Activated CD8-positive, alpha-beta memory T cell treated with anti-CD3 and anti-CD28 coated beads, Interleukin-2, amount 10 ng/mL, durations not matched to agents 7 days and 5 days (primary cell): Measurements from ENCODE around the gene SGPP2. TPM values are rescaled to one million over a fixed set of nuclear protein-coding genes. Genes with fewer than 3 reads are reported as not detected.

ENCODE experiments used
- ATAC-seq: fragments of 150-1000 bp; cut with Tn5 transposase; one replicate; pipeline ENCODE4 v1.10.0; 2021; ENCODE audit warnings: moderate library complexity
- CTCF ChIA-PET: fragments of 350-600 bp; sonication (Branson Sonifier 250); formaldehyde crosslinking; loops from one replicate; lab custom pipeline; 2021; ENCODE audit warnings: antibody characterized with exemption; lab: Charles Lee
- DNase-seq: peaks from one replicate; pipeline ENCODE4 v3.0.0-alpha.2; 2020
- H3K27ac Mint-ChIP-seq: one replicate; pipeline ENCODE4 v1.8.0; 2021; ENCODE audit warnings: mild to moderate bottlenecking, mixed read lengths
- H3K27me3 Mint-ChIP-seq: one replicate; pipeline ENCODE4 v1.8.0; 2021; ENCODE audit warnings: mixed read lengths
- H3K36me3 Mint-ChIP-seq: one replicate; pipeline ENCODE4 v1.8.0; 2021; ENCODE audit warnings: mild to moderate bottlenecking, mixed read lengths
- H3K4me1 Mint-ChIP-seq: one replicate; pipeline ENCODE4 v1.8.0; 2021; ENCODE audit warnings: mixed read lengths
- H3K4me3 Mint-ChIP-seq: one replicate; pipeline ENCODE4 v1.8.0; 2021; ENCODE audit warnings: mild to moderate bottlenecking, moderate library complexity, mixed read lengths
- H3K9me3 Mint-ChIP-seq: one replicate; pipeline ENCODE4 v1.8.0; 2022; ENCODE audit warnings: low read depth, mixed read lengths
- total RNA-seq, 2 experiments: library from RNA; stranded (reverse); gene quantifications; one replicate each; pipeline ENCODE4 v1.2.3, GENCODE V29; 2021

The SGPP2 gene
- total RNA-seq, 2 experiments from 2014 or later: 0.44 to 4.0 TPM

DNA sequence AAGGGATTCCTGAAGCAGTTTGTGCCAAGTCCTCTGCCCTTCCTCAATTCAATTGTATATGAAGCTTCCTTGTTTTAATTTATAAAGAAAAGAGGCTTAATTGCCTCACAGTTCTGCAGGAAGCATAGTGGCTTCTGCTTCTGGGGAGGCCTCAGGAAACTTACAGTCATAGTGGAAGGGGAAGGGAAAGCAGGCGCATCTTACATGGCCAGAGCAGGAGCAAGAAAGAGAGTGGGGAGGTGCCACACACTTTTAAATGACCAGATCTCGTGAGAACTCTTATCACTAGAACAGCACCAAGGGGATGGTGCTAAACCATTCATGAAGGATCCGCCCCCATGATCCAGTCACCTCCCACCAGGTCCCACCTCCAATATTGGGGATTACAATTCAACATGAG, 114.2 kb downstream of the SGPP2 start:
- H3K27ac Mint-ChIP-seq: no peak overlapping the region
- CTCF ChIA-PET: no interaction called here
- H3K9me3 Mint-ChIP-seq: no peaks in the 10 kb centered on the region
- ATAC-seq (no peak), DNase-seq (no peak)
- H3K4me1 Mint-ChIP-seq: no peaks in the 10 kb centered on the region
- no peaks in the 10 kb centered on the region for H3K36me3 Mint-ChIP-seq
- H3K27me3 Mint-ChIP-seq: peaks cover 23% of the 10 kb centered on the region
- no peak overlapping the region for H3K4me3 Mint-ChIP-seq

DNA sequence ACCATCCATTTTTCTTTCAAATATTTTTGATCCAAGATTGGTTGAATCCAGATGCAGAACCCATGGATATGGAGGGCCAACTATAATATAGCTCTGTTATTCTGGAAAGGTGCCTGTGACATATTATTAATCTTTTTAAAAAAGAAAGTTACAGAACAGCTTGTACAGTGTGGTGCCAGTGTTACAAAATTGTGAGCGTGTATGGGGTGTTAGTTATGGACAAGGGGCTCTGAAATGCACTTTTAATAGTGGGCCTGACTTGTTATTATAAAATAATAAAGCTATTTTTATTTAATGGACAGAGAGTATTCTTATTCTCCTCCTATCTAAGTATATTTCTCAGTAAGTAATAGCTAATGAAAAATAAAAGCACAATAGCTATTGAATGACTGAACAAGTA, 120.3 kb downstream of the SGPP2 start:
- Mint-ChIP-seq H3K27ac (no peak overlapping the region), H3K9me3 (no peaks in the 10 kb centered on the region), H3K4me3 (no peak overlapping the region), H3K36me3 (no peaks in the 10 kb centered on the region), H3K27me3 (peaks cover 12% of the 10 kb centered on the region), H3K4me1 (no peaks in the 10 kb centered on the region)
- no peak for ATAC-seq
- CTCF ChIA-PET: interaction anchor here (1.1 kb wide), 1 partner anchor 10 kb away, joined by 3 read pairs; no protein-coding TSS in a partner anchor
- no peak for DNase-seq

GRCh38 chr2:222545823-222546795, 121.8 kb downstream of the SGPP2 start:
- CTCF ChIA-PET: no interaction called here
- H3K36me3 Mint-ChIP-seq: no peaks in the 10 kb centered on the region
- DNase-seq (no peak), ATAC-seq (no peak)
- no peak overlapping the region for H3K4me3 Mint-ChIP-seq
- no peaks in the 10 kb centered on the region for H3K9me3 Mint-ChIP-seq
- no peak overlapping the region for H3K27ac Mint-ChIP-seq
- H3K4me1 Mint-ChIP-seq: no peaks in the 10 kb centered on the region
- H3K27me3 Mint-ChIP-seq: peaks cover 17% of the 10 kb centered on the region

GRCh38 chr2:222547083-222547482, 122.7 kb downstream of the SGPP2 start:
- CTCF ChIA-PET: no interaction called here

GRCh38 chr2:222548992-222549391, 124.6 kb downstream of the SGPP2 start:
- no peak overlapping the region for H3K27ac Mint-ChIP-seq
- no peak for ATAC-seq
- no peaks in the 10 kb centered on the region for H3K9me3 Mint-ChIP-seq
- H3K4me1 Mint-ChIP-seq: no peaks in the 10 kb centered on the region
- no peaks in the 10 kb centered on the region for H3K36me3 Mint-ChIP-seq
- no peak overlapping the region for H3K4me3 Mint-ChIP-seq
- no peak for DNase-seq
- peaks cover 26% of the 10 kb centered on the region for H3K27me3 Mint-ChIP-seq
- CTCF ChIA-PET: no interaction called here

More at GRCh38 chr2:222547083-222547482, 122.7 kb downstream of the SGPP2 start:
- no peaks in the 10 kb centered on the region for H3K36me3 Mint-ChIP-seq
- H3K27me3 Mint-ChIP-seq: peaks cover 21% of the 10 kb centered on the region
- no peaks in the 10 kb centered on the region for H3K4me1 Mint-ChIP-seq
- no peak overlapping the region for H3K27ac Mint-ChIP-seq
- no peak for ATAC-seq
- no peak for DNase-seq
- no peak overlapping the region for H3K4me3 Mint-ChIP-seq
- no peaks in the 10 kb centered on the region for H3K9me3 Mint-ChIP-seq

- Mint-ChIP-seq H3K9me3 (no peaks in the 10 kb centered on the region), H3K27me3 (peaks cover 19% of the 10 kb centered on the region), H3K36me3 (no peaks in the 10 kb centered on the region), H3K4me1 (no peaks in the 10 kb centered on the region), H3K4me3 (no peak overlapping the region), H3K27ac (no peak overlapping the region)
- ATAC-seq: no peak
- no peak for DNase-seq
- CTCF ChIA-PET: interaction anchor here (1.0 kb wide), 1 partner anchor 10 kb away, joined by 3 read pairs; no protein-coding TSS in a partner anchor
Measured at GRCh38 chr2:222554517-222554916, 130.2 kb downstream of the SGPP2 start.

GRCh38 chr2:222561151-222561550, 136.8 kb downstream of the SGPP2 start:
- ATAC-seq (no peak), DNase-seq (no peak)
- no peaks in the 10 kb centered on the region for H3K9me3 Mint-ChIP-seq
- H3K4me3 Mint-ChIP-seq: no peak overlapping the region
- H3K36me3 Mint-ChIP-seq: no peaks in the 10 kb centered on the region
- no peaks in the 10 kb centered on the region for H3K27me3 Mint-ChIP-seq
- no peak overlapping the region for H3K27ac Mint-ChIP-seq
- H3K4me1 Mint-ChIP-seq: peaks cover 3% of the 10 kb centered on the region
- CTCF ChIA-PET: interaction anchor here (0.6 to 3.3 kb wide), 2 partner anchors 52 to 243 kb away, joined by 3 to 26 read pairs; no protein-coding TSS in a partner anchor

DNA sequence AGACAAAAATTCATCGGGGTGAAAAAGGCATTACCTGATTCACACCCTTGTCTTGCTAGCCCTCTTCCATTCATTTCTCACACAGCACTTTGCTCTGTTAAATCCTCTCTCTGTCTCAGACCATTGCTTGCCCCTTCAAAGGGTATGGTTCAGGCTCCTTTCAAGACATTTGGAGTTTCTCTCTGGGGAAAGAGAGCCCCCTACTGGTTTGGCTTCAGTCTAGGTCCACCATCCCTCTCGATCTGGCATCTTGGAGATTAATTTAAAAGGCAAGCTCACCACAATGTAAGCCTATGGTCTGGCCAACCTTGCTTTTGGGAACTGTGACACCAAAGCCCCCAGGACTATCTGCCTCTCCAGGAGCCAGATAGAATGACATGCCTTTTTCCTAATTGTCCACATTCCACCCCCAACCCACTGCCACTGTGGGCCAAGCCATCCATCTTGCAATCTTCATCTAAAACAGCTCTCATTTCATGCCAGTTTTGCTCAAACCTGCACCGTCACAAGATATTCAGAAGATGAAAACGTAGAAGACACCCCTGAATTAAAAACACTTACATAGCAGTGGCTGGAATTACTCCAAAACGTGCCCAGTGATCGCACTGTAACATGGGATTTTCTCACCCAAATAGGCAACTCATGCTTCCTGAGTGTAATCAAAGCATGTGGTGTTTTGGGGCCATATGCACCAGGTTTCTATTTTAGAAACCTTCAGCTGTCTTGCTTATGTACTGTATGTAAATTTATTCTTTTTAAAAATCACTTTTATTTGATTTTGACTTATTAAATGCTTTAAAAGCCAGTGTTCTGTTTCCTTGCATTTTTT, 137.7 kb downstream of the SGPP2 start:
- Mint-ChIP-seq H3K36me3 (peaks cover 4% of the 10 kb centered on the region), H3K4me1 (peaks cover 3% of the 10 kb centered on the region), H3K9me3 (no peaks in the 10 kb centered on the region), H3K4me3 (no peak overlapping the region), H3K27me3 (no peaks in the 10 kb centered on the region), H3K27ac (no peak overlapping the region)
- CTCF ChIA-PET: interaction anchor here (0.8 to 3.3 kb wide), 7 partner anchors 21 to 537 kb away, joined by 3 to 26 read pairs (median 3); a partner anchor contains a TSS
- ATAC-seq (peak; percentile 47), DNase-seq (peak; percentile 47)

DNA sequence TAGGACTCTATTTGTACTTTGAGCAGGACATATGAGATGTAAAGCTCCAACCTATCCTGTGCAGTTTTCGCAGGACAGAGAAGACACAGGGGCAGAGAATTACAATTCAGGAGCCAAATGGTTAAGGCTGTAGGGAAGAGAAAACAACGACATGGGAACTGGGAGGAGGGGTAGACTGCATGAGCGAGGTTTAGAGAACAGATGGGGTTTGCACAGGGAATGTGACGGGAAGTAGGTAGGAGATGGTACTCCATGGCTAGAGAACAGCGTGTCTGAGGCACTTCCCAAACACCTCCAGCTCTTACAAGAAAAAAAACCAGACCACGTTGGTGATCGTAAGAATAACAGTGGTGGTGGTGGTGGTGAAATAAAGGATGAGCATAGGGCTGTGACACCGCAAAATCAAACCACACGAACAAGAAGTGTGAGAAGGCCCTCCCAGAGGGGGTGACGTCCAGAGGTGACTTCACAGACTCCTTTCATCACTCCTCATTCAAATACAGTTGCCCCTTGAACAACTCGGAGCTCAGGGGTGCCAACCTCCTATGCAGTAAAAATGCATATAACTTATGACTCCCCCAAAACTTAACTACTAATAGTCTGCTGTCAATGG, 138.9 kb downstream of the SGPP2 start:
- no peaks in the 10 kb centered on the region for H3K27me3 Mint-ChIP-seq
- CTCF ChIA-PET: interaction anchor here (1.2 to 3.3 kb wide), 2 partner anchors 245 kb away, joined by 3 to 26 read pairs; no protein-coding TSS in a partner anchor
- H3K9me3 Mint-ChIP-seq: no peaks in the 10 kb centered on the region
- H3K36me3 Mint-ChIP-seq: peaks cover 7% of the 10 kb centered on the region
- ATAC-seq: no peak
- no peak for DNase-seq
- H3K4me3 Mint-ChIP-seq: no peak overlapping the region
- H3K4me1 Mint-ChIP-seq: peaks cover 3% of the 10 kb centered on the region
- H3K27ac Mint-ChIP-seq: peak overlapping the region; percentile 2

DNA sequence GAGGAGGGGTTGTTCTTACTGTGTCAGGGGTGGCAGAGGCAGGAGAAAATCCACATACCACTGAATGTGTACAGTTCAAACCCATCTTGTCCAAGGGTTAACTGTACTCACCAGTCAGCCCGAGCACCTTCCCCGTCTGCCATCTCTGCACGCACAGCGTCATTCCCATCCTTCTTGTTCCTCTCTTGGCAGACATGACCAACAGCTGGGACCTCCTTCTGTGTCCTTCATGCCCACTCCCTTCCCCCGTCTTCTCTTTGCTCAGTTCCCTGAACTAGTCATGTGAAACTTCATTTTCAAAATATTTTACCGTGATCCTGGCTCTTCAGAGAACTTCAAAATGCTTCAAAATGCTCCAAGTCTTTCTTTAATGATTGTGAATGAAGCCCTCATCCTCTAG, 139.6 kb downstream of the SGPP2 start:
- peaks cover 7% of the 10 kb centered on the region for H3K36me3 Mint-ChIP-seq
- no peak overlapping the region for H3K4me3 Mint-ChIP-seq
- no peaks in the 10 kb centered on the region for H3K9me3 Mint-ChIP-seq
- ATAC-seq (no peak), DNase-seq (no peak)
- no peaks in the 10 kb centered on the region for H3K27me3 Mint-ChIP-seq
- H3K4me1 Mint-ChIP-seq: peaks cover 3% of the 10 kb centered on the region
- no peak overlapping the region for H3K27ac Mint-ChIP-seq
- CTCF ChIA-PET: interaction anchor here (1.2 kb wide), 1 partner anchor 246 kb away, joined by 3 read pairs; no protein-coding TSS in a partner anchor

GRCh38 chr2:222566229-222566628, 141.9 kb downstream of the SGPP2 start:
- H3K4me3 Mint-ChIP-seq: no peak overlapping the region
- CTCF ChIA-PET: no interaction called here
- ATAC-seq (no peak), DNase-seq (no peak)
- H3K4me1 Mint-ChIP-seq: peaks cover 3% of the 10 kb centered on the region
- no peak overlapping the region for H3K27ac Mint-ChIP-seq
- peaks cover 16% of the 10 kb centered on the region for H3K36me3 Mint-ChIP-seq
- no peaks in the 10 kb centered on the region for H3K27me3 Mint-ChIP-seq
- no peaks in the 10 kb centered on the region for H3K9me3 Mint-ChIP-seq

DNA sequence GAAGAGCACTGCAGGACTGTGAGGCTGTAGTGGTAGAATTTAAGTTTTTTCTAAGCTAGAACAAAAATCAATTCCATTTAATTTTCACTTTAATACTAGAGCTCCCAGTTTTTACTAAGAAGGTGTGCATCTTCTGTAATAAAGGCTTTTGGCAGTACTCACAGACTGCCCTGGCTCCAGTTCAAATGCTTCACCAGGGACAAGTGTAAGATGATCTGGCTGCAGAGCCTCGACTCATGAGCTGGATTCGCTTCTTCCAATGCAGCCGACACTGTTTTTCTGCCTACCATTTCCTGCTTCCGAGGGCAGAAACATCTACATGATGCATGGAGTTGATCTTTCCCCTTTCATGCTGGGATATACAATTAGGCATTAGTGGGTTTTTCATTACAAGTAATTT, 144.5 kb downstream of the SGPP2 start:
- no peak overlapping the region for H3K27ac Mint-ChIP-seq
- CTCF ChIA-PET: interaction anchor here (0.8 kb wide), 1 partner anchor 251 kb away, joined by 3 read pairs; no protein-coding TSS in a partner anchor
- no peak for DNase-seq

DNA sequence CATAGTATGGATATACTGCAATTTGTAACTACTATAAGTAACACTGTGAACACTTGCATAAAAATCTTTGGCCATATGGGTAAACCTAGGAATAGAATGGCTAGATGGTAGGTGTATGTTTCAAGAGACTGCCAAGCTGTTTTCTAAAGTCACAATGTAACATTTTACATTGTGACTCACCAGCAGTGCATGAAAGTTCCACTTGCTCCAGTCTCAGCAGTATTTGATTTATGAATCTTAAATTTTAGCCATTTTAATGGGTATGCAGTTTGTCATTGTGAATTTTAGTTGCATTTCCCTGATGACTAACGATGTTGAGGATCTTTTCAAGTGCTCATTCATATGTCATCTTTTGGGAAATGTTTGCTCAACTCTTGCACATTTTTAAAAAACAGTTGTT, 145.5 kb downstream of the SGPP2 start:
- Mint-ChIP-seq H3K27me3 (no peaks in the 10 kb centered on the region), H3K4me1 (peaks cover 12% of the 10 kb centered on the region), H3K27ac (no peak overlapping the region), H3K36me3 (peaks cover 30% of the 10 kb centered on the region), H3K4me3 (no peak overlapping the region), H3K9me3 (no peaks in the 10 kb centered on the region)
- DNase-seq (no peak), ATAC-seq (no peak)
- CTCF ChIA-PET: interaction anchor here (0.9 kb wide), 1 partner anchor 9 kb away, joined by 3 read pairs; no protein-coding TSS in a partner anchor

More for the DNA sequence above, 144.5 kb downstream of the SGPP2 start:
- Mint-ChIP-seq H3K36me3 (peaks cover 27% of the 10 kb centered on the region), H3K27me3 (no peaks in the 10 kb centered on the region), H3K9me3 (no peaks in the 10 kb centered on the region), H3K4me1 (peaks cover 12% of the 10 kb centered on the region), H3K4me3 (no peak overlapping the region)
- ATAC-seq: no peak
